ENCODE data around the gene SYNDIG1. TPM values are rescaled to one million over a fixed set of nuclear protein-coding genes. Genes with fewer than 3 reads are reported as not detected.

Gene SYNDIG1
- total RNA-seq, 6 experiments from 2014 or later = not detected

DNA sequence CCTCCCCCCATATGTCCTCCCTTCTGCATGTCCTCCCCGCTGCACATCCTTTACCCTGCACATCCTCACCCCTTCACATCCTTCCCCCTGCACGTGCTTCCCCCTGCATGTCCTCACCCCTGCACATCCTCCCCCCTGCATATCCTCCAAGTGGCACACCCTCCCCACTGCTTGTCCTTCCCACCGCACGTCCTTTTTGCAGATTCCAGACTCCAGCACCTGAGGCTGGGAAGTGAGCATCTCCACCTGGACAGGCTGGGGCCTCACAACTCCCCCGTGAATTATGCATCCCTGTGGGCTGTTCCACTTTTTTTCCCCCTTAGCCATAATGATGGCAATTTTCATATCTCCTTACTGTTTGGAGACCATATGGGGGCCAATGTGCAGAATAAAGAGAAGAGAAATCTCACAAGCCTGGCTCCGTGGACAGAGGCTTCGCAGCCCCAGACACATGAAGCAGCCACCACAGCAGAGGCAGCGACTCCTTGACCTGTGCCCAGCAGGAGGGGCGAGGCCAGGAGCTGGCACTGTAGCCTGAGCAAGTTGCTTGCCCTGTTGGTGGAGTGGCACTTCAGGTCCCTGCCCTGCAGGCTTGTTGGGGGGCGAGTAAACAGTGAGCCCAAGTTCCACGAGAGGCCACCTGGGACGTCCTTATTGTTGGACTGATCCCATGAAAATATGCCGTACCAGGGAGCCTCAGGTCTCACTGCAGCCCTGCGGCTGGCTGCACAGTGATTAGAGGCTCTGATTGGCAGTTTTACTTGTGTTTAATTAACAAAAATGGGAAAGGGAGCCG lies 113.1 kb downstream of the SYNDIG1 start:
- H3K27ac ChIP-seq = no peak overlapping the region
- no peak for ATAC-seq
- H3K9me3 ChIP-seq = no peaks in the 10 kb centered on the region
- intact Hi-C loops (cut with DNase I) = no loop called here
- no peak overlapping the region for H3K4me3 ChIP-seq
- no peaks in the 10 kb centered on the region for H3K36me3 ChIP-seq
- no peak for TF ChIP-seq POLR2A (IDR thresholded peaks at IDR 0.05)
- TF ChIP-seq, protein P1, sequence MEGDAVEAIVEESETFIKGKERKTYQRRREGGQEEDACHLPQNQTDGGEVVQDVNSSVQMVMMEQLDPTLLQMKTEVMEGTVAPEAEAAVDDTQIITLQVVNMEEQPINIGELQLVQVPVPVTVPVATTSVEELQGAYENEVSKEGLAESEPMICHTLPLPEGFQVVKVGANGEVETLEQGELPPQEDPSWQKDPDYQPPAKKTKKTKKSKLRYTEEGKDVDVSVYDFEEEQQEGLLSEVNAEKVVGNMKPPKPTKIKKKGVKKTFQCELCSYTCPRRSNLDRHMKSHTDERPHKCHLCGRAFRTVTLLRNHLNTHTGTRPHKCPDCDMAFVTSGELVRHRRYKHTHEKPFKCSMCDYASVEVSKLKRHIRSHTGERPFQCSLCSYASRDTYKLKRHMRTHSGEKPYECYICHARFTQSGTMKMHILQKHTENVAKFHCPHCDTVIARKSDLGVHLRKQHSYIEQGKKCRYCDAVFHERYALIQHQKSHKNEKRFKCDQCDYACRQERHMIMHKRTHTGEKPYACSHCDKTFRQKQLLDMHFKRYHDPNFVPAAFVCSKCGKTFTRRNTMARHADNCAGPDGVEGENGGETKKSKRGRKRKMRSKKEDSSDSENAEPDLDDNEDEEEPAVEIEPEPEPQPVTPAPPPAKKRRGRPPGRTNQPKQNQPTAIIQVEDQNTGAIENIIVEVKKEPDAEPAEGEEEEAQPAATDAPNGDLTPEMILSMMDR (IDR thresholded peaks at IDR 0.05) = no peak
- no peak for DNase-seq
- H3K27me3 ChIP-seq = no peaks in the 10 kb centered on the region
- no peaks in the 10 kb centered on the region for H3K4me1 ChIP-seq
- WGBS (ENCODE audit: insufficient coverage, low coverage, low lambda C conversion rate, missing lambda C conversion rate) = 73% methylated on average over 9 of the region's 15 CpGs

DNA sequence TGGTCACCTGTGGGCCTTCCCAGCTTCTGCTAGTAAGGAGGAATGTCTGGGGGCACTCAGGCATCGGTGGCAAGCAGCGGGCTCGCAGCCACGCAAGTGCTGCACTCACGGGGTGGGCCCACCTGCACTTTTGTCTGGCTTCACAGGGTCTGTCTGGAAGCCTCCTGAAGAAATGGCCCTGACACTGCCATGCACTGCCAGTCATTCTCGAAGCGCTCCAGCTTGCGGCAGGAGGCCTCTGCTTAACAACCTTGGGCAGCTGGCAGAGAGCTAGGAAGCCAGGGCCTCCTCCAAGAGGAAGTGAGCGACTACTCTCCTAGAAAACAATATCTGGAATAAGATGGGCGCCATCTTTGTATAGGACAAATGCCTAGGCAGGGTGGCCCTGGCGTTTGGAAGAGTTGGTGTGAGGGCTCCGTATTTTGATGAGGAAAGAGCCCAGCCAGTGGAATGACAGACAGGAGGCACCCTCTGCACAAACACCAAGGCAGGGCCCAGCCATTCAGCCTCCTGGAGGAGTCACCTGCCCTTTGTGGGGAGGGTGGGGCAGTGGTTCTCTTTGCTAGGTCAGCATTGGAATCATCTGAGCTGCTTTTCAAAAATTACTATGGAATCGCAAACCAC lies 113.9 kb downstream of the SYNDIG1 start:
- TF ChIP-seq, protein P1 (IDR thresholded peaks at IDR 0.05) = no peak
- no peak for TF ChIP-seq POLR2A (IDR thresholded peaks at IDR 0.05)
- H3K27me3 ChIP-seq = no peaks in the 10 kb centered on the region
- no peak overlapping the region for H3K4me3 ChIP-seq
- no peaks in the 10 kb centered on the region for H3K4me1 ChIP-seq
- WGBS (ENCODE audit: insufficient coverage, low coverage, low lambda C conversion rate, missing lambda C conversion rate) = 78% methylated on average over 7 of the region's 13 CpGs
- H3K36me3 ChIP-seq = no peaks in the 10 kb centered on the region
- no peak overlapping the region for H3K27ac ChIP-seq
- DNase-seq (no peak), ATAC-seq (no peak)
- H3K9me3 ChIP-seq = no peaks in the 10 kb centered on the region
- intact Hi-C loops (cut with DNase I) = no loop called here

DNA sequence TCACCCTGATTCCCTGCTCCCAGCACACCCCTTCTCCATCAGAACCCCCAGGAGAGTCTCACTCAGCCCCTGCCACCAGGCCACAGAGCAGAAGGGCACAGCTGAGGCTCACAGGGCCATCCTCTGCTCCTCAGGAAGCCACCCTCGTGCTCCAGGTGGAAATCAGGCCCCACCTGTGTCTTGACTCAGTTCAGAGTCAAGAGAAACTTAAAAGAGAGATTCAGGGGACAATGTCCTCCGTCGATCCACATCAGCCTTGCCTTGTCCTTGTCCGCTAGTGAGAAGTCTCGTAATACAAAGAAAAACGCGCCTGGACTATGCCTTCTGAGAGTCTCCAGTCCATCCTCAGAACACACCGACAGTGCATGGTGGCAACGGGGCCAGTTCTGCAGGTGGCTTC lies 114.6 kb downstream of the SYNDIG1 start:
- Histone ChIP-seq H3K36me3 (no peaks in the 10 kb centered on the region), H3K4me3 (no peak overlapping the region), H3K4me1 (no peaks in the 10 kb centered on the region), H3K27me3 (no peaks in the 10 kb centered on the region), H3K9me3 (no peaks in the 10 kb centered on the region), H3K27ac (no peak overlapping the region)
- no peak for DNase-seq
- TF ChIP-seq, protein P1 (IDR thresholded peaks at IDR 0.05) = no peak
- no peak for TF ChIP-seq POLR2A (IDR thresholded peaks at IDR 0.05)
- ATAC-seq = no peak
- WGBS (ENCODE audit: insufficient coverage, low coverage, low lambda C conversion rate, missing lambda C conversion rate) = 18% methylated on average over 2 of the region's 9 CpGs
- intact Hi-C loops (cut with DNase I) = no loop called here

DNA sequence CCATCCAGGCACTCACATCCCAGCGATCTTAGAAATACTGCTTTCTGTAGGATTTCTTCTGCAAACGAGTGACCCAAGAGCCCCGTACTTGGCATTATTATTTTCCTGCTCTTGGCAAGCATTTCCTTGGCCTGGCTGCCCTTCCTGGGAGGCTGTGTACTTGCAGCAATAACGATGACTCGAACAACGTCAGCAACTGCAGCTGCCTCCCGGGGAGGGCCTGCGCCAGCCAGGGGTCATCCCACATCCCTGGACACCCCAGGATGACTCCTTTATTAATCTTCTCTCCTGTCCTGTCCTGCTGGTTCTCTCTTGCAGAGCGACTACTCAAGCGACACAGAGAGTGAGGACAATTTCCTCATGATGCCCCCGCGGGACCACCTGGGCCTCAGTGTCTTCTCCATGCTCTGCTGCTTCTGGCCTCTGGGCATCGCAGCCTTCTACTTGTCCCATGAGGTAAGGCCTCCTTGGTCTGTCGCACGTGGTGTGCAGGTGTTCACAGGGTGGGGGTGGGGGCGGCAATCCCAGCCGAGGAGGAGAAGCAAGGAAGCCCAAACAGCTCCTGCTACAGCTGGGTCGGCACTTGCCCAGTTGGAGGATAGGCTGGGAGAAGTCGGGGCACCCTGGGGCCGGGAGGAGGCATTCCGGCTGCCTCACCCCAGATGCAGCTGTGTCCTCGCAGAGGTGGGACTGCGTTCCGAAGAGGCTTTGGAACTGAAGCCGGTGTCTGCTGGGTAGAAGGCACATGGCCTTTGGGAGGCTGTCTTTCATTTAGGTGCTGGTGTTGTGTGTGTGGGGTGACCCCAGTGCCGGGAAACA lies 115.3 kb downstream of the SYNDIG1 start:
- 67% methylated on average over 13 of the region's 26 CpGs for WGBS (ENCODE audit: insufficient coverage, low coverage, low lambda C conversion rate, missing lambda C conversion rate)
- H3K4me3 ChIP-seq = no peak overlapping the region
- H3K4me1 ChIP-seq = no peaks in the 10 kb centered on the region
- intact Hi-C loops (cut with DNase I) = no loop called here
- DNase-seq (no peak), ATAC-seq (no peak)
- H3K27me3 ChIP-seq = no peaks in the 10 kb centered on the region
- no peak overlapping the region for H3K27ac ChIP-seq
- TF ChIP-seq, protein P1 (IDR thresholded peaks at IDR 0.05) = no peak
- TF ChIP-seq POLR2A (IDR thresholded peaks at IDR 0.05) = no peak
- H3K9me3 ChIP-seq = no peaks in the 10 kb centered on the region
- no peaks in the 10 kb centered on the region for H3K36me3 ChIP-seq
